ENCODE results near the gene PUS1.

DNA sequence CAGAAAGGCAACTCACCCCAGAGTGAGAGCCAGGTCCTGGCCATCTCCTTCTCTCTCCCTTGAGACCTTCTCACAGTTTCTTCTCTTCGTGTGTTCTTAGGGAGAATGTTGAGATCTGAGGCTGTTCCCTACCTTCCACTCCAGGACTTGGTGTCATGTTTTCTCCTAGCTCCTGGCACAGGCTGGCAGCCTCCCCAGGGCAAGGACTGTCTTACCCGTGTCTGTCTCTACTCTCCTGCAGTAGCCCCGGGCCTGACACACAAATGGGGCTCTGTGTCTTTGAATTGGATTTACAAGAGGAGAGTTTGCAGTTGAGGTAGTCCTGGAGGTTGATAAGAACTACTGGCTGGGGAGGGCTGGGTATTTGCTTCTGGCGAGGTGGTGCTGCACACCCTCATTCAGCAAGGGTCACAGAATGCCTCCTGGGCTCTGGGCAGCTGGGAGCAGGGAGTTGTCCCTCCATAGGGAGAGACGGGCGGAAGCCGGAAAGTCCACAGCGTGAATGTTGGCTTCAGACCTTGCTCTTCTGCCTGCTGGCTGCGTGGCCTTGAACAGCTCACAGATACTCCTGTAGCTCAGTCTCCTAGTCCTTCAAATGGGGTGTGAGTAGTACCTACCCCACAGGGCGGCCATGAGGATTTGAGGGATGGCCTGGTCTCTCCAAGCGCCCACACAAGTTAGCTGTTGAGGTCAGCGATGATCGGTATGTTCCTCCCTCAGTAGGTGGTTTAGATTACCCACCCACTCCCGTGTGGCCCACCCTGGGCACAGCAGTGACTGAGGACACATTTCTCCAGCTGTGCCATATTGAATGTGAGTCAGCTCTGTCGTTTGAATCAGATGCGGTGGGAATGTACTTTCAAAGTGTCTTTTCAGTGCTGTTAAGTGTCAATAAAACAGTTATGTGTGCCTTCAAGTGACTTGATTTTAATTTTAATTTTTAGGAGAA is 30.8 kb downstream of the PUS1 start:
- TF ChIP-seq, protein P1, sequence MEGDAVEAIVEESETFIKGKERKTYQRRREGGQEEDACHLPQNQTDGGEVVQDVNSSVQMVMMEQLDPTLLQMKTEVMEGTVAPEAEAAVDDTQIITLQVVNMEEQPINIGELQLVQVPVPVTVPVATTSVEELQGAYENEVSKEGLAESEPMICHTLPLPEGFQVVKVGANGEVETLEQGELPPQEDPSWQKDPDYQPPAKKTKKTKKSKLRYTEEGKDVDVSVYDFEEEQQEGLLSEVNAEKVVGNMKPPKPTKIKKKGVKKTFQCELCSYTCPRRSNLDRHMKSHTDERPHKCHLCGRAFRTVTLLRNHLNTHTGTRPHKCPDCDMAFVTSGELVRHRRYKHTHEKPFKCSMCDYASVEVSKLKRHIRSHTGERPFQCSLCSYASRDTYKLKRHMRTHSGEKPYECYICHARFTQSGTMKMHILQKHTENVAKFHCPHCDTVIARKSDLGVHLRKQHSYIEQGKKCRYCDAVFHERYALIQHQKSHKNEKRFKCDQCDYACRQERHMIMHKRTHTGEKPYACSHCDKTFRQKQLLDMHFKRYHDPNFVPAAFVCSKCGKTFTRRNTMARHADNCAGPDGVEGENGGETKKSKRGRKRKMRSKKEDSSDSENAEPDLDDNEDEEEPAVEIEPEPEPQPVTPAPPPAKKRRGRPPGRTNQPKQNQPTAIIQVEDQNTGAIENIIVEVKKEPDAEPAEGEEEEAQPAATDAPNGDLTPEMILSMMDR (conservative IDR thresholded peaks at IDR 0.05; ENCODE audit: low read depth, low read length), result no peak
- no peak for TF ChIP-seq POLR2A (IDR thresholded peaks at IDR 0.05; ENCODE audit: low read depth, low read length)
- TF ChIP-seq RAD21 (IDR thresholded peaks at IDR 0.05; ENCODE audit: low read length), result no peak
- no peak for TF ChIP-seq RCOR1 (IDR thresholded peaks at IDR 0.05; ENCODE audit: insufficient replicate concordance, low read length)
- no peak for TF ChIP-seq CEBPB (IDR thresholded peaks at IDR 0.05; ENCODE audit: low read depth, low read length)
- TF ChIP-seq FOS (IDR thresholded peaks at IDR 0.05; ENCODE audit: low read depth, low read length), result no peak
- TF ChIP-seq, protein P2, sequence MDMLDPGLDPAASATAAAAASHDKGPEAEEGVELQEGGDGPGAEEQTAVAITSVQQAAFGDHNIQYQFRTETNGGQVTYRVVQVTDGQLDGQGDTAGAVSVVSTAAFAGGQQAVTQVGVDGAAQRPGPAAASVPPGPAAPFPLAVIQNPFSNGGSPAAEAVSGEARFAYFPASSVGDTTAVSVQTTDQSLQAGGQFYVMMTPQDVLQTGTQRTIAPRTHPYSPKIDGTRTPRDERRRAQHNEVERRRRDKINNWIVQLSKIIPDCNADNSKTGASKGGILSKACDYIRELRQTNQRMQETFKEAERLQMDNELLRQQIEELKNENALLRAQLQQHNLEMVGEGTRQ (IDR thresholded peaks at IDR 0.05; ENCODE audit: low read depth, low read length), result no peak
- TF ChIP-seq MAZ (IDR thresholded peaks at IDR 0.05; ENCODE audit: borderline replicate concordance, low read depth, low read length), result no peak
- TF ChIP-seq BHLHE40 (IDR thresholded peaks at IDR 0.05; ENCODE audit: low read depth, low read length), result no peak
- TF ChIP-seq MAFK (IDR thresholded peaks at IDR 0.05; ENCODE audit: low read depth, low read length), result no peak
- TF ChIP-seq NFE2L2 (IDR thresholded peaks at IDR 0.05; ENCODE audit: low read depth, low read length), result no peak
- TF ChIP-seq RFX5 (IDR thresholded peaks at IDR 0.05; ENCODE audit: low read depth, low read length), result no peak

Data from IMR-90 (cell line).